Jurkat, Clone E6-1 (cell line): ENCODE measurements around the gene UPB1.
"Not testable (repeated sequence)": the region's sequence is repeated elsewhere in the genome, so short reads cannot be mapped to it uniquely, and the experiment has no call there.

ENCODE experiments used
- DNase-seq: peaks from one replicate; pipeline ENCODE4 v3.0.0-alpha.2; 2011; ENCODE audit warnings: low read depth, low spot score
- H3K4me3 ChIP-seq: 2 replicates; pipeline ENCODE4 v1.5.1; 2011; ENCODE audit warnings: mild to moderate bottlenecking, low read length, control low read depth, moderate library complexity

UPB1 gene

DNA sequence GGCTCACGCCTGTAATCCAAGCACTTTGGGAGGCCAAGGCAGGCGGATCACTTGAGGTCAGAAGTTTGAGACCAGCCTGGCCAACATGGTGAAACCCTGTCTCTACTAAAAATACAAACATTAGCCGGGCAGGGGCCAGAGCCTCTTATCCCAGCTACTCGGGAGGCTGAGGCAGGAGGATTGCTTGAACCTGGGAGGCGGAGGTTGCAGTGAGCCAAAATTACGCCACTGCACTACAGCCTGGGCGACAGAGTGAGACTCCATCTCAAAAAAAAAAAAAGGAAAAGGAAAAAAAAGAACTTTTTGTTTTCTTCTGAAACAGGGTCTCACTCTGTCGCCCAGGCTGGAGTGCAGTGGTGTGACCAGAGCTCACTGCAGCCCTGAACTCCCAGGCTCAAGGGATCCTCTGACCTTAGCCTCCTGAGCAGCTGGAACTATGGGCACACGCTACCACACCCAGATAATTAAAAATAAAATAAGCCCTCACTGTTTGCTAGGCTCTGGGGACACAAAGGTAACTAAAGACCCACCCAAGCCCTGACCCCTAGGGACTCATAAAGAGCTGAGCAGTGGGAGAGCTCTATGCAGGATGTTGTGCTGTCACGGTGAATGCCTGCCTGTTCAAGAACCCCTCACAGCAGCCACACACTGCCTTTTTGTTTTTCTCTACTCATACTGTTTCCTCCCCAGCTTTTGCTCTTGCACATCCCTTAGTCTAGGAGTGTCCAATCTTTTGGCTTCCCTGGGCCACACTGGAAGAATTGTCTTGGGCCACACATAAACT lies 57.6 kb downstream of the UPB1 start:
- not testable (repeated sequence) for H3K4me3 ChIP-seq, DNase-seq

DNA sequence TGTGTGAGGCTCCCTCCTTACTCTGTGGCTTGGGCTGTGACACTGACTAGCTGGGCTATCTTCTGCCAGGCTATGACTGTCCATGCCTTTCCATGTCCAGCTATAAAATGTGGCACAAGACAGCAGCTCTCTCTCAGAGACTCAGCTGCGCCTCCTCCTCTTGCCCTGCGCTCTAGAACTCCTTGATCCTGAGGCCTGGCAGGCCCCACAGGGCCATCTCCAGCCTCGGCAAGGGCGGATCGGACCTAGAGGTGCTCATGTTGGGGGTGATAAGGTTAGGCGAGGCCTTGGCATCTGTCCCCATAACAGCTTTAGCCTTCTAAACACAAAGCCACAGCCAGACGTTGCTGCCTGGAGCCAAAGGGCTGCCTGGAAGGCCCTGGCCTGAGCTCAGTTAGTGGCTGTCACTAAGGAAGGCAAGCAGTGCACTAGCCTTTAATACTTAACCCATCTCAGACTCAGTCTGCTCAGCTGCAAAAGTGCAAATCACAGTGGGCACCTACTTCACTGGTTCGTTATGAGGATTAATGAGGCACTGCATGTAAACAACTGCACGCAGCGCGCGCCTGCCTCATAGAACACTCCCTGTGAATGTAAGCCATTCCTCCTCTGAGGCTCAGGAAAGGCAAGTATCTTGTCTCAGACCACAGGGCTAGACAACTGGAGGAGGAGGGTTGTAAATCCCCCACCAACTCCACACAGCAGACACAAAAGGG lies 58.6 kb downstream of the UPB1 start:
- H3K4me3 ChIP-seq: peak overlapping the region; percentile 91
- DNase-seq: no peak

DNA sequence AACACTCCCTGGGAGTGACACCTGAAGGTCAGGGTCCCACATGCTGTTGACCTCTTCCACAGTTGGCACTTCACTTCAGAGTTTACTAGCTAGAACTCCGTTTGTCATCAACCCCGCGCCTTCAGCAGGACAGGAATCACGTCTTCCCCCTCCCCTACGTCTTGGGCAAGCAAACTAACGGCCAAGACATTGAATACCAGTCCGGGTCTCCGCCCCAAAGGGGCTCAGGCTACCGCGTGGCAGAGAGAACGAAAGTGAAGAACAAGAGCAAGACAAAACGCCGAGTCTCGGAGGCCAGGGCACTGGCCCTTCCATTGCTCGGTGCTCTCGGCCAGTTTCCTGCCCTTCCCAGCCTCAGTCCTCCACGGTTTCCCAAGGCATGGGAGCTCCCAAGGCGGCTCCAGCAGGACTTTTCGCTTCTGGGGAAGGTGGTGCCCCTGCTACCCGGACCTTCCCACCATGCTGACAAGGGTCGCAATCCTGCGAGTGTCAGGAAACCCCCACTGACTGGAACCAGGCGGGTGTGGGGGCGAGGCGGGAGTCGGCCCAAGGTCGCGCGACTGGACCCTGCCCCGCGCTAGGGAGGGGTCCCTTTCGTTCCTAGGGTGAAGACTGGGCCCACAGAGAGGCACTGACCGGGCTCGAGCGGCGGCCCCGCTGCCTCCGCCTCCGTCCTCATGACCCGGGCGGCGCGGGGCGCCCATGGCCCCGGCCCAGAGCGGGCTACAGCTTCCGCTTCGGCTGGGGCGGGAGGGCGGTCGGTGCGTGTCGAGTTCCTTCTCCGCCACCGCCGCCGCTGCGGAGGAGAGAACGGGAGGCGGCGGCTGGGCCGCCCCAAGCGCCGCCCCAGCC lies 59.4 kb downstream of the UPB1 start, which contains the start of gene GUCD1:
TSS of gene GUCD1 (minus strand) at position 826 of the 852 bp plus-strand sequence. CDS start at position 679, 147 bp downstream.
- DNase-seq: no peak
- peak within 1 kb of the TSS; percentile 91 for H3K4me3 ChIP-seq

DNA sequence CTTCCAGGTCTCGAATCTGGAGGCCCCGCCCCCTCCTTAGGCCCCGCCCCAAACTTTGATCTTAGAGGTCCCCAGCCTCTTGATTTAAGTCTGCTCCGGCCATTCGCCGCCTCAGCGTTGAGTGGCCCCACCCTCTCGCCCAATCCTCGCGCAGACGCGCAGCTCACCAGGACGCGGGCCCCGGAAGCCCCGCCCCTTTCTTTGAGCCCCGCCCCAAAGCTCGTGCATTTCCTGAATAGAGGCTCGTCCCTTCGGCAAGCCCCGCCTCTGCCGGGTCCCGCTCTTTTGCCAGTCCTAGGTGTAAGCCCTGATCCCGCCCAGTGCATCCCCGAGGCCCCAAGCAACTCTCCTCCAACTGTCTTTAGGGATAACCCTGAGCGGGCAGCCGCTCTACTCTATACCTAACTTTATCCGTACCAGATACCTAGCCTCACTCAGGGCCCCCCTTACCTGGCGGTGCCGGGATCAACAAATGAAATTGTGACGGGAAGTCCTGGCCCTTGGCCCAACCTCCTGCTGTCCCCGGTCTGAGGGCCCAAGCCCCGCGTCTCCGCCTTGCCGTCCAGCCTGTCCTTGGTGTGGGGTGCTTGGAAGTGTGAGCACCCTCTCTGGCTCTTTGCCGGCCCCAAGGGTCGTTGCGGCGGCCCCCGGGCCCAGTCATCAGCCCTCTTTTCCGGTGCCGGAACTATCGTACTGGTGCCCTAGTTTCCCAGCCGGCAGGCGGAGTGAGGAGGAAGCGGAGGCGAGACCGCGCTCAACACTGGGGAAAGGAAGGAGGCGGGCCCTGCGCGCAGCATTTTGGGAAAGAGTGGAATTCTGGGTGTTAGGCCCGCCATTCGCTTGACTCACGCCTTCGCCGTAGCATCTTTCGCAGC lies 60.3 kb downstream of the UPB1 start, which contains the start of gene SNRPD3:
TSS of gene SNRPD3 (plus strand) at position 835 of the 875 bp plus-strand sequence. CDS start 1,676 bp downstream, outside the sequence.
- DNase-seq: peak; percentile 97
- peak within 1 kb of the TSS; percentile 91 for H3K4me3 ChIP-seq

DNA sequence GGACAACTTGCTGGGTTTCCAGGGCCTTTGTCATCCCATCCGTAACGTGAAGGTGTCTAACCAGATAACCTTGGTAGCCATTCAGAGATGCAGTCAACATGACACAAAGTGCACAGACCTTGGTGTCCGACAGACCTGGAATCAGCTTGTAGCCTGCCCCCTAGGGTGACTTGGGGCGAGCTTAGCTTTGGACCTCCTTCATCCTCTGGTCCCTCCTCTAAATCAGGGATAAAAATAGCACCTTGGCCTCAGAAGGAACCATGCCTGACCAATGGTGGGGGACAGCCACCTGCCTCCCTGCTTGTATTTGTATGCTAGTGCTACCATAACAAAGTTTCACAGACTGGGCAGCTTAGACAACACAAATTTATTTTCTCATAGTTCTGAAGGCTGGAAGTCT lies 64.3 kb downstream of the UPB1 start:
- no peak for DNase-seq
- no peak overlapping the region for H3K4me3 ChIP-seq

DNA sequence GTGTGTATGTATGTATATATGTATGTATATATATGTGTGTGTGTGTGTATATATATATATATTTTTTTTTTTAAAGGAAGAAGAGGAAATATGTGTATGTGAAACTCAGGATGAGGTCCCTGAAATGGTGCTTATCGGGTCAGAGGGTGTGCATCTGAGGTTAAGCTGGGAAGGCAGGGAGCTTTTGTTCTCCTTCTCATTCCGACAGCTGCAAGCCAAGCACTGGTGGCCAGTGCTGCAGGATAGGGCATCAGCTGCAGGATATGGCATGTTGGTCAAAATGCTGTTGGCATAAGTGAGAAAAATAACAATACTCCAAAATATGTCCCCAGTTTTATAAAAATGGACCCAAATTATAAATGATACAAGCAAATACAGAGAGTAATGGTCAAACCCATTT lies 68.1 kb downstream of the UPB1 start:
- no peak for DNase-seq

DNA sequence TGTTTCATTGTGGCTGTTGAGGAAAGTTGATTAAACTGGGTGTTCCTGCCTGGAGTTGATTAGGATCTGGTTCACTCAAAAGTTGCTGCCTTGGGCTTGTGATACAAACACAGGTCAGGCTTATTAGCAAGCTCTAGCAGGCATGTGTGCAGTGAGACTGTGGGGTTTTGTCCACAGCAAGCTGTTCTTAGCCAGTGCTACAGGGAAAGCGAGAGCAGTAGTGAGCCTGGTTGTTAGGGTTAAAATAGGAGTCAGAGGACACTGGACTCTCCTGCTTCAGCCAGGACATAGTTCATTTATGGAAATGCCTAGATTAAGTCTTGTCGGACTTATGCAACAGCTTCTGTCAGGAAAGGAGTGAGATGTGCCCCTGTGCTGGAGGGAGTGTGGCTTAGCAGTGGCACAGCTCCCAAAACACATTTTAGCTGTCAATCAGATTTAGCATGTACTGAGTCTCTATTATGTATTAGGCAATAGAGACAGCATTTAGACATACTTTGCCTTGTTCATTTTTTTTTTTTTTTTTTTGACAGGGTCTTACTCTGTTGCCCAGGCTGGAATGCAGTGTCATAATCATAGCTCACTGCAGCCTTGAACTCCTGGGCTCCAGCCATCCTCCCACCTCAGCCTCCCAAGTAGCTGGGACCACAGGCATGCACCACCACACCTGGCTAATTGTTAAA lies 69.4 kb downstream of the UPB1 start:
- DNase-seq: no peak
- no peak overlapping the region for H3K4me3 ChIP-seq

More for the DNA sequence above, 68.1 kb downstream of the UPB1 start:
- no peak overlapping the region for H3K4me3 ChIP-seq

DNA sequence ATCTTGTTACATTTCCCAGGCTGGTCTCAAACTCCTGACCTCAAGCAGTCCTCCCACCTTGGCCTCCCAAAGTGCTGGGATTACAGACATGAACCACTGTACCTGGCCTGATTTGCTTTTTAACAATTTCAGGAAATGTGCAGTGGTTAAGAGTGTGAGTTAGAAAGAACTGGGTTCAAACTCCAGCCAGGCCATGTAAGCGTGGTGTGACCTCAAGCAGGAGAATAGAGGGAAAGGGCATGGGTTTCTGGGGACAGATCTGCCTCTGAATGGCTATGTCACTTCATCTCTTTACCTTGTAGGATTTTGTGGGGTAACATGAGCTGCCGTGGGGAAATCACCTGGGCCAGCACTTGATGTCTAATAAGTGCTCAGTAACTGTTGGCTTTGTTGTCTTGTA lies 69.9 kb downstream of the UPB1 start:
- H3K4me3 ChIP-seq: no peak overlapping the region
- no peak for DNase-seq

DNA sequence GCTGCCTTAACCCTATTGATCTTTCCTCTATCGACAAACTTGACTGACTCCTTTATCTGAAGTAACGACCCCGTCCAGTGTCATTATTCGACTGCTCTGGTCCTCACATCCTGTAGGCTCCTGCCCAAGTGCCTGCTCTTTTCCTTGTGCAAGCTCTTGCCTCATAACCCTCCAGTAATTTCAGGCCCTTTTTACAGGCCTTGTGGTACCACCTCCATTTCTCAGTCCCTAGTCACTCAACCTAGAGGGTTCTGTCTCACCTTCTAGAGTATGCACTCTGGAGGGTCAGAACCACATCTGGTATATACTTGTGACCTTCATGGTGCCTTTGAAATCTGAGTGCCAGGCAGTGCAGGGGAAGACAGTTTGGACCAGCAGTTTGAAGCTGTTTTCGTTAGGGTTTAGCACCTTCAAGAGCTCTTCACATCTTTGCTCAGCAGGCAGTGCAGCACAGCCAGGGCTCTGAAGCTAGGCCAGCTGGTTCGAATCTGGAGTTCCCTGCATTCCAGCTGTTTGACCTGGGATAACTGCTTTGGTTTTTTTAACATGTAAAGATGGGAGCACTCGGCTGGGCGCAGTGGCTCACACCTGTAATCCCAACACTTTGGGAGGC lies 71.9 kb downstream of the UPB1 start:
- DNase-seq: no peak
- H3K4me3 ChIP-seq: no peak overlapping the region

DNA sequence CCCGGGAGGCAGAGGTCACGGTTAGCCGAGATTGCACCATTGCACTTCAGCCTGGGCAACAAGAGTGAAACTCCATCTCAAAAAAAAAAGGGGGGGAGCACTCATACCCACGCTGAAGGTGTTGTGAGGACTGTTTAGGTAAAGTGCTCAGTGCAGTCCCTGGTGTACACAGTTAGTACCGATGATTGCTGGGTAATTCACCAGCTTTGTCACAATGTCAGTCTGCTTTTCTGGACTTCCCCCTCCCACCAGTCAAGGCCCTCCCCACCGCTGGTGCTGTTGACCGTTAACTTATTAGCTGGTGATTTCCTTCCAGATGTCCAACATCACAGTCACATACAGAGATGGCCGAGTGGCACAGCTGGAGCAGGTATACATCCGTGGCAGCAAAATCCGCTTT lies 72.5 kb downstream of the UPB1 start:
- no peak overlapping the region for H3K4me3 ChIP-seq
- no peak for DNase-seq

DNA sequence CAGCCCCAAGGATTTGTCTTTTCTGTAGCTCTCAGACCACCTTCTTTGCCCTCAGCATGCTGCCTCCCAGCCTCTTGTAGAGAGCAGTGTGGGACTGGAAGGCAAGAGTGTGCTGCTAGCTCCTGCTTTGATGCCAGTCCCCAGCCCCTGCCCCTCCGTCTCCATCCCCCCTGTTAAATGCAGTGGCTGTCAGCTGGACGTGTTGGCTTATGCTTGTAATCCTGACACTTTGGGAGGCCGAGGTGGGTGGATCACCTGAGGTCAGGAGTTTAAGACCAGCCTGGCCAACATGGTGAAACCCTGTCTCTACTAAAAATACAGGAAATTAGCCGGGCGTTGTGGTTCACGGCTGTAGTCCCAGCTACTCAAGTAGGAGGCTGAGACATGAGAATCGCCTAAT lies 76.1 kb downstream of the UPB1 start:
- no peak for DNase-seq
- H3K4me3 ChIP-seq: no peak overlapping the region

DNA sequence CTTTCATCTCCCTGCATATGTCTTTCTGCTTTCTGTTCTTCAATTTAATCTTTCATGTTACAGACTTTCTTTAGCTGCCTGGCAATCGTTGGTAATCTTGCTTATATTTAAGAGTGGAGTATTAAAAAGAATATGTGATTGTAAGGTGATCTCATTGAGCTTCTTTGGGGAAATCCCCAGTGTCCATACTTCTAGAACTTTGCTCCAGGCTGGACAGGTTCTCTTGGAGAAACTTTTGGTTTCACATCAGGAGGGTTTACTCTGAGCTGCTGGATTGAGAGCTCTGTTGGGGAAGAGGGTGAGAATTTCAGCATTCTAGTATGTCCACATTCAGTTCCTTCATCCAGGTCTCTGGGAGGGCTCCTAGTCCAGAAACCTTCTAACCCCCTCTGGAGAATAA lies 81.6 kb downstream of the UPB1 start:
- DNase-seq: no peak
- no peak overlapping the region for H3K4me3 ChIP-seq
